Thoracic aorta (tissue), 2 donors: ENCODE measurements around the gene GPR3. TPM values are rescaled to one million over a fixed set of nuclear protein-coding genes. Genes with fewer than 3 reads are reported as not detected.

Source experiments
- ATAC-seq: fragments of 150-250 bp; one replicate; pipeline ENCODE4 v1.8.0; 2017; ENCODE audit warnings: low read depth; ENCODE audit not compliant: insufficient number of reproducible peaks, low FRiP score
- DNase-seq: peaks from one replicate; pipeline ENCODE4 v3.0.0-alpha.2; 2020; ENCODE audit warnings: low spot score
- H3K27ac ChIP-seq, 2 donors: fragments of 200-600 bp; sonication (generic); 1 replicate in 1 of 2; 2 replicates in 1 of 2; pipeline ENCODE4 v1.5.1; 2016; ENCODE audit warnings: mild to moderate bottlenecking in 2 of 2, moderate library complexity in 2 of 2
- H3K27me3 ChIP-seq: fragments of 200-600 bp; sonication (generic); replicated peaks from 2 replicates; pipeline ENCODE4 v1.6.0; 2016; ENCODE audit warnings: mild to moderate bottlenecking; ENCODE audit not compliant: insufficient read depth
- H3K36me3 ChIP-seq: fragments of 200-600 bp; sonication (generic); one replicate; pipeline ENCODE4 v1.5.1; 2016
- H3K4me1 ChIP-seq, 2 donors: fragments of 200-600 bp; sonication (generic); 1 replicate in 1 of 2; 2 replicates in 1 of 2; pipeline versions ENCODE4 v1.5.1 to v1.6.0; 2016; ENCODE audit warnings: low read depth in 2 of 2, mild to moderate bottlenecking in 1 of 2; ENCODE audit not compliant: control insufficient read depth in 1 of 2
- H3K4me3 ChIP-seq: fragments of 200-600 bp; sonication (generic); 2 replicates; pipeline ENCODE4 v1.5.1; 2016; ENCODE audit warnings: mild to moderate bottlenecking
- H3K9me3 ChIP-seq: fragments of 200-600 bp; sonication (generic); 2 replicates; pipeline ENCODE4 v1.5.1; 2016
- CTCF ChIP-seq: fragments of 200-600 bp; sonication (generic); IDR thresholded peaks from one replicate; pipeline ENCODE4 v1.5.1; 2019; ENCODE audit warnings: antibody characterized with exemption
- total RNA-seq, 2 donors: library from RNA; depleted of rRNA; stranded (reverse); fragments of >200 nt; gene quantifications; one replicate each; pipeline versions ENCODE4 v1.1.0 to v1.2.3, GENCODE V29; 2016

Gene GPR3
- total RNA-seq, 2 donors from 2014 or later, result not detected

- H3K27me3 ChIP-seq, result no peaks in the 10 kb centered on the region
- DNase-seq (no peak), ATAC-seq (no peak)
- H3K27ac ChIP-seq, result no peak overlapping the region
- H3K9me3 ChIP-seq, result no peaks in the 10 kb centered on the region
- no peak overlapping the region for H3K4me3 ChIP-seq
- TF ChIP-seq CTCF, result no peak
- H3K36me3 ChIP-seq, result peaks cover 9% of the 10 kb centered on the region
- peaks cover 3 to 18% of the 10 kb centered on the region in 2 donors for H3K4me1 ChIP-seq
These were observed 52.2 kb downstream of the GPR3 start for GRCh38 chr1:27444632-27445031.

Other genes with a start within 250 kb of the GPR3 start
- 10 to 100 TPM; 12.3 to 36.3 TPM for gene SLC9A1, start 237.5 kb upstream of the GPR3 start, total RNA-seq
- gene WDTC1, start 158.0 kb upstream of the GPR3 start, total RNA-seq, result 10 to 100 TPM; 34.6 to 43.5 TPM
- gene TMEM222, start 70.5 kb upstream of the GPR3 start, total RNA-seq, result 10 to 100 TPM; 31.5 to 45.1 TPM
- gene SYTL1, start 50.6 kb upstream of the GPR3 start, total RNA-seq, result 1 to 10 TPM; 4.1 to 5.5 TPM
- 10 to 100 TPM; 78.6 to 85.6 TPM for gene MAP3K6, start 25.7 kb upstream of the GPR3 start, total RNA-seq
- 1 to 10 TPM; 3.5 to 4.5 TPM for gene FCN3, start 17.8 kb upstream of the GPR3 start, total RNA-seq
- not detected for gene CD164L2, start 9.3 kb upstream of the GPR3 start, total RNA-seq
- gene WASF2, start 97.5 kb downstream of the GPR3 start, total RNA-seq, result 10 to 100 TPM; 60.1 to 83.7 TPM
- 10 to 100 TPM; 38.3 to 55.4 TPM for gene AHDC1, start 211.5 kb downstream of the GPR3 start, total RNA-seq
- gene FGR, start 242.6 kb downstream of the GPR3 start, total RNA-seq, result 10 to 100 TPM; 17.0 to 21.5 TPM